Neural progenitor cell (in vitro differentiated cells): ENCODE data around the gene ABHD6. TPM values are rescaled to one million over a fixed set of nuclear protein-coding genes. Genes with fewer than 3 reads are reported as not detected.

Experiments
- DNase-seq: peaks from one replicate; pipeline ENCODE4 v3.0.0-alpha.2; 2016; ENCODE audit warnings: low spot score
- H2AFZ ChIP-seq: fragments of 200-600 bp; sonication (generic); replicated peaks from 2 replicates; pipeline ENCODE4 v1.6.1; 2016; ENCODE audit warnings: antibody characterized with exemption
- H3F3A ChIP-seq: fragments of 200-600 bp; sonication (generic); 2 replicates; pipeline ENCODE4 v1.6.1; 2016; ENCODE audit warnings: antibody characterized with exemption, low read depth
- H3K27ac ChIP-seq: fragments of 200-600 bp; sonication (generic); 2 replicates; pipeline ENCODE4 v1.5.1; 2016; ENCODE audit warnings: mild to moderate bottlenecking
- H3K27me3 ChIP-seq: fragments of 200-600 bp; sonication (generic); 2 replicates; pipeline ENCODE4 v1.6.1; 2016; ENCODE audit warnings: mild to moderate bottlenecking, moderate library complexity
- H3K36me3 ChIP-seq: fragments of 200-600 bp; sonication (generic); 2 replicates; pipeline ENCODE4 v1.5.1; 2016
- H3K4me1 ChIP-seq: fragments of 200-600 bp; sonication (generic); 2 replicates; pipeline ENCODE4 v1.6.1; 2016; ENCODE audit warnings: mixed run types
- H3K4me2 ChIP-seq: fragments of 200-600 bp; sonication (generic); 2 replicates; pipeline ENCODE4 v1.6.1; 2016
- H3K4me3 ChIP-seq: fragments of 200-600 bp; sonication (generic); 2 replicates; pipeline ENCODE4 v1.5.1; 2016
- H3K79me2 ChIP-seq: fragments of 200-600 bp; sonication (generic); 2 replicates; pipeline ENCODE4 v1.6.1; 2016; ENCODE audit warnings: low read depth
- H3K9ac ChIP-seq: fragments of 200-600 bp; sonication (generic); 2 replicates; pipeline ENCODE4 v1.6.1; 2016
- H3K9me3 ChIP-seq: fragments of 200-600 bp; sonication (generic); 2 replicates; pipeline ENCODE4 v1.5.1; 2016; ENCODE audit warnings: low read depth
- H4K20me1 ChIP-seq: fragments of 200-600 bp; sonication (generic); 2 replicates; pipeline ENCODE4 v1.6.1; 2016; ENCODE audit warnings: low read depth
- H3K27ac Mint-ChIP-seq: 3 replicates; pipeline ENCODE4 v1.8.0; 2021; ENCODE audit warnings: mixed read lengths
- H3K27me3 Mint-ChIP-seq: 2 replicates; pipeline ENCODE4 v1.8.0; 2022; ENCODE audit warnings: low read depth, mild to moderate bottlenecking, inconsistent platforms, moderate library complexity, mixed read lengths; ENCODE audit not compliant: insufficient read depth
- H3K36me3 Mint-ChIP-seq: 3 replicates; pipeline ENCODE4 v1.8.0; 2021; ENCODE audit warnings: mixed read lengths
- H3K4me1 Mint-ChIP-seq: 3 replicates; pipeline ENCODE4 v1.8.0; 2021; ENCODE audit warnings: mixed read lengths
- H3K4me3 Mint-ChIP-seq: 3 replicates; pipeline ENCODE4 v1.8.0; 2021; ENCODE audit warnings: mild to moderate bottlenecking, moderate library complexity, mixed read lengths
- H3K9me3 Mint-ChIP-seq: 3 replicates; pipeline ENCODE4 v1.8.0; 2020; ENCODE audit warnings: mixed read lengths
- EZH2 ChIP-seq: fragments of 200-600 bp; sonication (generic); IDR thresholded peaks from 2 replicates; pipeline ENCODE4 v1.6.1; 2017; ENCODE audit warnings: antibody characterized with exemption, mild to moderate bottlenecking, moderate library complexity
- EZH2phosphoT487 ChIP-seq: fragments of 200-600 bp; sonication (generic); IDR thresholded peaks from 2 replicates; pipeline ENCODE4 v1.6.1; 2017; ENCODE audit warnings: antibody characterized with exemption
- total RNA-seq: library from RNA; depleted of rRNA; stranded (reverse); fragments of >200 nt; gene quantifications from 2 replicates; pipeline ENCODE4 v1.2.3, GENCODE V29; 2015; ENCODE audit warnings: low replicate concordance
- TF ChIP-seq, protein P1 (sequence below): fragments of 200-600 bp; sonication (generic); IDR thresholded peaks from 2 replicates; pipeline ENCODE4 v1.5.1; 2017; ENCODE audit warnings: antibody characterized with exemption, mild to moderate bottlenecking

Gene ABHD6
- total RNA-seq, 1 donor from 2014 or later: 21.5 TPM

DNA sequence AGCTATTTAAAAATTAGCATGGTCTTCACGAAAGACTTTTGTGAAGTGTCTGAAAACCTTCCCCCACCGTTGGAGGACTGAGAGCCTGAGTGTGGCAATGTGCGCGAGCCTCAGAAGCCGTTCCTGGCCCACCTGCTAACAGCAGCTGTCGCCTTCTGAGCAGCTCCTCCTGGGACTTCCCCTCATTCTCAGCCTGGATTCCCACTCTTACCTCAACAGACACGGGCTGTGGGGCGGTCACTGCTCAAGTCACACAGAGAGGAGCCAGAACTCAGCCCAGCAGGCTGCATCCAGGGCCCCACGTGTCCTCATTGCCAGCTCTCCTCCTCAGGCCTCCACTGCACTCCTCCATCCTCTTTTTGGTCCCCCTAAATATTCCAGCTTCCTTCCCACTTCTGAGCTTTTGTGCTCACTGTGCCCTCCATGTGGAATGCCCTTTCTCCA, 34.7 kb upstream of the ABHD6 start:
- H3K27ac Mint-ChIP-seq: no peak overlapping the region
- H3K4me1 Mint-ChIP-seq: no peaks in the 10 kb centered on the region

DNA sequence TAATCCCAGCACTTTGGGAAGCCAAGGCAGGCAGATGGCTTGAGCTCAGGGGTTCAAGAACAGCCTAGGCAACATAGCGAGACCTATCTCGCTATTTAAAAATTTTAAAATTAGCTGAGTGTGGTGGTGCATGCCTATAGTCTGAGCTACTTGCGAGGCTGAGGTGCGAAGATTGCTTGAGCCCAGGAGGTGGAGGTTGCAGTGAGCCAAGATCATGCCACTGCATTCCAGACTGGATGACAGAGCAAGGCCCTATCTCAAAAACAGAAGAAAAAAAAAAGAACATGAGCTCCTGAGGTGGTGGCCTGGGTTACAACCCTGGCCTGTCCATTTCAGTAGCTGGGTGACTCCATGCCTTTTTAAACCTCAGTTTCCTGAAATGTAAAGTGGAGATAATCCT, 34.1 kb upstream of the ABHD6 start:
- Histone ChIP-seq H3K9ac (no peak overlapping the region), H4K20me1 (no peaks in the 10 kb centered on the region), H3K79me2 (no peaks in the 10 kb centered on the region), H3K4me2 (no peak overlapping the region), H3K9me3 (no peaks in the 10 kb centered on the region), H3K36me3 (no peaks in the 10 kb centered on the region), H3K4me1 (no peaks in the 10 kb centered on the region), H3K4me3 (no peak overlapping the region), H3F3A (no peaks in the 10 kb centered on the region), H2AFZ (no peak overlapping the region), H3K27ac (no peak overlapping the region), H3K27me3 (no peaks in the 10 kb centered on the region)
- Mint-ChIP-seq H3K27ac (no peak overlapping the region), H3K27me3 (peaks cover 11% of the 10 kb centered on the region), H3K9me3 (peaks cover 2% of the 10 kb centered on the region), H3K4me3 (no peak overlapping the region), H3K36me3 (no peaks in the 10 kb centered on the region), H3K4me1 (no peaks in the 10 kb centered on the region)
- no peak for DNase-seq
- no peak for TF ChIP-seq EZH2
- TF ChIP-seq, protein P1, sequence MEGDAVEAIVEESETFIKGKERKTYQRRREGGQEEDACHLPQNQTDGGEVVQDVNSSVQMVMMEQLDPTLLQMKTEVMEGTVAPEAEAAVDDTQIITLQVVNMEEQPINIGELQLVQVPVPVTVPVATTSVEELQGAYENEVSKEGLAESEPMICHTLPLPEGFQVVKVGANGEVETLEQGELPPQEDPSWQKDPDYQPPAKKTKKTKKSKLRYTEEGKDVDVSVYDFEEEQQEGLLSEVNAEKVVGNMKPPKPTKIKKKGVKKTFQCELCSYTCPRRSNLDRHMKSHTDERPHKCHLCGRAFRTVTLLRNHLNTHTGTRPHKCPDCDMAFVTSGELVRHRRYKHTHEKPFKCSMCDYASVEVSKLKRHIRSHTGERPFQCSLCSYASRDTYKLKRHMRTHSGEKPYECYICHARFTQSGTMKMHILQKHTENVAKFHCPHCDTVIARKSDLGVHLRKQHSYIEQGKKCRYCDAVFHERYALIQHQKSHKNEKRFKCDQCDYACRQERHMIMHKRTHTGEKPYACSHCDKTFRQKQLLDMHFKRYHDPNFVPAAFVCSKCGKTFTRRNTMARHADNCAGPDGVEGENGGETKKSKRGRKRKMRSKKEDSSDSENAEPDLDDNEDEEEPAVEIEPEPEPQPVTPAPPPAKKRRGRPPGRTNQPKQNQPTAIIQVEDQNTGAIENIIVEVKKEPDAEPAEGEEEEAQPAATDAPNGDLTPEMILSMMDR: no peak
- TF ChIP-seq EZH2phosphoT487: no peak

More for the DNA sequence above, 34.7 kb upstream of the ABHD6 start:
- Histone ChIP-seq H3K27ac (no peak overlapping the region), H3K79me2 (no peaks in the 10 kb centered on the region), H3K9ac (no peak overlapping the region), H3K27me3 (no peaks in the 10 kb centered on the region), H3F3A (no peaks in the 10 kb centered on the region), H3K4me1 (no peaks in the 10 kb centered on the region), H3K4me3 (no peak overlapping the region), H3K9me3 (no peaks in the 10 kb centered on the region), H3K36me3 (no peaks in the 10 kb centered on the region), H2AFZ (no peak overlapping the region), H3K4me2 (no peak overlapping the region), H4K20me1 (no peaks in the 10 kb centered on the region)
- Mint-ChIP-seq H3K27me3 (peaks cover 11% of the 10 kb centered on the region), H3K4me3 (no peak overlapping the region), H3K9me3 (peaks cover 2% of the 10 kb centered on the region), H3K36me3 (no peaks in the 10 kb centered on the region)
- TF ChIP-seq EZH2 (no peak), EZH2phosphoT487 (no peak)
- TF ChIP-seq, protein P1: no peak
- DNase-seq: no peak

- no peak overlapping the region for H3K9ac ChIP-seq
- no peak overlapping the region for H2AFZ ChIP-seq
- H4K20me1 ChIP-seq: no peaks in the 10 kb centered on the region
- H3K79me2 ChIP-seq: no peaks in the 10 kb centered on the region
- Mint-ChIP-seq H3K4me3 (no peak overlapping the region), H3K36me3 (no peaks in the 10 kb centered on the region), H3K27ac (no peak overlapping the region), H3K27me3 (peaks cover 10% of the 10 kb centered on the region), H3K4me1 (no peaks in the 10 kb centered on the region), H3K9me3 (peaks cover 2% of the 10 kb centered on the region)
- no peak overlapping the region for H3K4me3 ChIP-seq
- no peak overlapping the region for H3K4me2 ChIP-seq
- TF ChIP-seq EZH2phosphoT487: no peak
- TF ChIP-seq, protein P1: no peak
- TF ChIP-seq EZH2: no peak
- H3K9me3 ChIP-seq: no peaks in the 10 kb centered on the region
- H3K27me3 ChIP-seq: no peaks in the 10 kb centered on the region
- no peaks in the 10 kb centered on the region for H3K36me3 ChIP-seq
- no peaks in the 10 kb centered on the region for H3K4me1 ChIP-seq
- H3K27ac ChIP-seq: no peak overlapping the region
- no peak for DNase-seq
- H3F3A ChIP-seq: no peaks in the 10 kb centered on the region
Measured at GRCh38 chr3:58204720-58205119, 32.9 kb upstream of the ABHD6 start.
